Endothelial cell (in vitro differentiated cells): ENCODE results near the gene NPTN. TPM values are rescaled to one million over a fixed set of nuclear protein-coding genes. Genes with fewer than 3 reads are reported as not detected.
A peak's percentile ranks its signal among the peaks of the same experiment; 100 is the strongest.

Source experiments
- DNase-seq: peaks from one replicate; pipeline ENCODE4 v3.0.0; 2021; ENCODE audit warnings: low spot score
- H3K27ac Mint-ChIP-seq: one replicate; pipeline ENCODE4 v1.8.0; 2021; ENCODE audit warnings: mixed read lengths, inconsistent platforms; ENCODE audit not compliant: unreplicated experiment
- H3K27me3 Mint-ChIP-seq: one replicate; pipeline ENCODE4 v1.8.0; 2021; ENCODE audit warnings: mild to moderate bottlenecking, moderate library complexity, mixed read lengths, inconsistent platforms; ENCODE audit not compliant: unreplicated experiment
- H3K36me3 Mint-ChIP-seq: one replicate; pipeline ENCODE4 v1.8.0; 2021; ENCODE audit warnings: mild to moderate bottlenecking, low read depth, mixed read lengths, inconsistent platforms; ENCODE audit not compliant: unreplicated experiment
- H3K4me1 Mint-ChIP-seq: one replicate; pipeline ENCODE4 v1.8.0; 2021; ENCODE audit warnings: mild to moderate bottlenecking, mixed read lengths, inconsistent platforms; ENCODE audit not compliant: unreplicated experiment
- H3K4me3 Mint-ChIP-seq: one replicate; pipeline ENCODE4 v1.8.0; 2021; ENCODE audit warnings: mild to moderate bottlenecking, mixed read lengths, inconsistent platforms; ENCODE audit not compliant: unreplicated experiment
- H3K9me3 Mint-ChIP-seq: one replicate; pipeline ENCODE4 v1.8.0; 2021; ENCODE audit warnings: mixed read lengths, inconsistent platforms; ENCODE audit not compliant: unreplicated experiment
- CTCF ChIP-seq: fragments of 200-600 bp; sonication (generic); IDR thresholded peaks from one replicate; pipeline ENCODE4 v1.5.0; 2021; ENCODE audit warnings: antibody characterized with exemption; ENCODE audit not compliant: unreplicated experiment
- total RNA-seq: library from RNA; stranded (reverse); fragmentation: NEBNext Ultra II Directional; extraction: Animal tissue kit (Norgen Biotek cat#: 25700); gene quantifications from one replicate; pipeline ENCODE4 v1.2.1, GENCODE V29; 2021; ENCODE audit not compliant: unreplicated experiment

Gene NPTN
- total RNA-seq, 1 donor from 2014 or later = 223 TPM

GRCh38 chr15:73599934-73600333 lies 33.3 kb downstream of the NPTN start:
- Mint-ChIP-seq H3K27me3 (peaks cover 2% of the 10 kb centered on the region), H3K4me3 (no peak overlapping the region), H3K9me3 (no peaks in the 10 kb centered on the region), H3K36me3 (peaks cover 8% of the 10 kb centered on the region), H3K4me1 (peaks cover 51% of the 10 kb centered on the region), H3K27ac (no peak overlapping the region)
- TF ChIP-seq CTCF = no peak
- DNase-seq = no peak

DNA sequence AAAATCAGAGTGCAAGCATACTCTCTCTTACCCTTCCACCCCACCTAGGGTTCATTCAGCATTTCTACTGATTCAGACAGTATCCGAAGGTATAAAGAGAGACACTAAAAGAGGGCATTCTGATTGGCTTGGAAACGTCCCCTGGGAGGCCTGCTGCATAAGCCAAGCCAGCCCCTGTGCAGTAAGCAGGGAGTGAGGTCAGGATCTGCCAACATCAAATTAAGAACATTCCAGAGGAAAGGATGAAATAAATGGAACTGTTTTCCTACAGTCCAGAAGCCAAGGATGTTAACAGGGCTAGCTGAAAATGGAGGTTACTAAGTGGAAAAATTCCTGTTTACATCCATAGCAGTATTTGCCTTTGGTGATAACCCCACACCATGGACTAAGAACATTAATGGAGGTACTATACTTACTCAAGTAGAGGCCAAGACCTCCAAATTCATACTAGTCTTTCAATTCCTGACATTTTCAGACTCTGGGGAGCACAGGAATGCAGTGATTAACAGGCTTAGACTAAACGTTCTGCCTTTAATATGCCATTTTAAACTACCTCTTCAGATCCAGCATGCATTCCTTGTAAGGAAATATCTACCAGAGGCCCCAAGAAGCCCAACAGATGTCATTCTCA lies 34.5 kb downstream of the NPTN start:
- peaks cover 64% of the 10 kb centered on the region for H3K4me1 Mint-ChIP-seq
- peaks cover 12% of the 10 kb centered on the region for H3K36me3 Mint-ChIP-seq
- no peak for DNase-seq
- H3K4me3 Mint-ChIP-seq = no peak overlapping the region
- H3K27me3 Mint-ChIP-seq = peaks cover 2% of the 10 kb centered on the region
- H3K27ac Mint-ChIP-seq = no peak overlapping the region
- no peak for TF ChIP-seq CTCF
- no peaks in the 10 kb centered on the region for H3K9me3 Mint-ChIP-seq

GRCh38 chr15:73597036-73597638 lies 36.1 kb downstream of the NPTN start:
- no peak for TF ChIP-seq CTCF
- Mint-ChIP-seq H3K27me3 (peaks cover 2% of the 10 kb centered on the region), H3K27ac (peak overlapping the region; percentile 84), H3K36me3 (peaks cover 12% of the 10 kb centered on the region), H3K9me3 (no peaks in the 10 kb centered on the region), H3K4me1 (peaks cover 78% of the 10 kb centered on the region), H3K4me3 (no peak overlapping the region)
- no peak for DNase-seq

DNA sequence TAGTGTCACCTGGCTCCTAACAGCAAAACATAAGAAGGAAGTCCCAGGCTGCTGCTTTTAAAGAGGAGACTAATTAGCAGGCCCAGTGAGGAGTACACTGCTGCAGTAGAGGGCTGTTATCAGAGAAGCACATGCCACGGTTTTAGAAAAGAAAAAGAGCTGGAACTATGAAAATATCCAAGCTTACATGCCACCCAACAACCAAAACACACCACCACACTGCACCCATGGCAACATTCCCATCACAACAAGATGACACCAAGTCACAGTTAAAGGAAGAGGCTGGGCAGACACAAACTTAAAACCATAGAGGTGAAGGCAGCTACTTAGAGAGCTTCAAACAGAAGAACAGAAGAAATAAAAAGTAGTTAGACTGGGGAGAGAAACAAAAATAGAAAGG lies 37.0 kb downstream of the NPTN start:
- peaks cover 12% of the 10 kb centered on the region for H3K36me3 Mint-ChIP-seq
- peaks cover 87% of the 10 kb centered on the region for H3K4me1 Mint-ChIP-seq
- no peak for DNase-seq
- H3K4me3 Mint-ChIP-seq = no peak overlapping the region
- peak overlapping the region; percentile 84 for H3K27ac Mint-ChIP-seq
- peaks cover 2% of the 10 kb centered on the region for H3K27me3 Mint-ChIP-seq
- no peak for TF ChIP-seq CTCF
- no peaks in the 10 kb centered on the region for H3K9me3 Mint-ChIP-seq

GRCh38 chr15:73594109-73594508 lies 39.1 kb downstream of the NPTN start:
- DNase-seq = no peak
- no peak for TF ChIP-seq CTCF
- Mint-ChIP-seq H3K4me1 (peaks cover 79% of the 10 kb centered on the region), H3K9me3 (no peaks in the 10 kb centered on the region), H3K27ac (peak overlapping the region; percentile 84), H3K36me3 (peaks cover 22% of the 10 kb centered on the region), H3K4me3 (no peak overlapping the region), H3K27me3 (peaks cover 2% of the 10 kb centered on the region)
